Neural cell (in vitro differentiated cells): ENCODE results near the gene CRTC1. TPM values are rescaled to one million over a fixed set of nuclear protein-coding genes. Genes with fewer than 3 reads are reported as not detected.

Source experiments
- H2AFZ ChIP-seq: fragments of 200-600, 300-800 bp; sonication (generic), shearing (Covaris generic); 2 replicates; pipeline ENCODE4 v1.6.0; 2014; ENCODE audit warnings: low read depth, mild to moderate bottlenecking, antibody characterized with exemption, low read length, moderate library complexity
- H3F3A ChIP-seq: fragments of 200-600 bp; shearing (Covaris generic); 2 replicates; pipeline ENCODE4 v1.6.1; 2016; ENCODE audit warnings: mild to moderate bottlenecking, moderate library complexity, mixed read lengths, antibody characterized with exemption, low read length; ENCODE audit not compliant: insufficient read depth, poor library complexity, severe bottlenecking
- H3K27ac ChIP-seq: fragments of 200-600, 300-800 bp; sonication (generic), shearing (Covaris generic); 2 replicates; pipeline ENCODE4 v1.5.1; 2014; ENCODE audit warnings: mild to moderate bottlenecking, low read length, moderate library complexity
- H3K27me3 ChIP-seq: fragments of 300-800, 200-600 bp; sonication (generic), shearing (Covaris generic); 2 replicates; pipeline ENCODE4 v1.6.0; 2014; ENCODE audit warnings: mild to moderate bottlenecking, low read depth, low read length, moderate library complexity; ENCODE audit not compliant: insufficient read depth
- H3K36me3 ChIP-seq: fragments of 300-800, 200-600 bp; sonication (generic), shearing (Covaris generic); 2 replicates; pipeline ENCODE4 v1.5.1; 2014; ENCODE audit warnings: mild to moderate bottlenecking, antibody characterized with exemption, low read length, moderate library complexity; ENCODE audit not compliant: insufficient read depth
- H3K4me2 ChIP-seq: fragments of 300-800, 200-600 bp; sonication (generic), shearing (Covaris generic); 2 replicates; pipeline ENCODE4 v1.6.0; 2014; ENCODE audit warnings: mild to moderate bottlenecking, low read length
- H3K4me3 ChIP-seq: fragments of 300-800, 200-600 bp; sonication (generic), shearing (Covaris generic); 2 replicates; pipeline ENCODE4 v1.5.1; 2014; ENCODE audit warnings: mild to moderate bottlenecking, low read length, moderate library complexity
- H3K79me2 ChIP-seq: fragments of 200-600 bp; shearing (Covaris generic); replicated peaks from 2 replicates; pipeline ENCODE4 v1.6.0; 2014; ENCODE audit warnings: mild to moderate bottlenecking, low read length, moderate library complexity; ENCODE audit not compliant: insufficient read depth
- H3K9ac ChIP-seq: fragments of 300-800, 200-600 bp; sonication (generic), shearing (Covaris generic); 2 replicates; pipeline ENCODE4 v1.6.1; 2016; ENCODE audit warnings: mild to moderate bottlenecking, low read length, mixed read lengths
- H3K9me2 ChIP-seq: fragments of 200-600 bp; shearing (Covaris generic); 2 replicates; pipeline ENCODE4 v1.6.1; 2016; ENCODE audit warnings: mild to moderate bottlenecking, low read length, mixed read lengths; ENCODE audit not compliant: insufficient read depth
- H3K9me3 ChIP-seq: fragments of 200-600, 300-800 bp; sonication (generic), shearing (Covaris generic); 2 replicates; pipeline ENCODE4 v1.6.1; 2016; ENCODE audit warnings: mild to moderate bottlenecking, mixed run types, low read length, moderate library complexity, mixed read lengths
- H4K20me1 ChIP-seq: fragments of 200-600 bp; shearing (Covaris generic); 2 replicates; pipeline ENCODE4 v1.6.1; 2016; ENCODE audit warnings: mild to moderate bottlenecking, mixed run types; ENCODE audit not compliant: insufficient read depth
- EZH2 ChIP-seq: fragments of 200-600, 300-800 bp; shearing (Covaris generic), sonication (generic); IDR thresholded peaks from 2 replicates; pipeline ENCODE4 v1.6.1; 2014; ENCODE audit warnings: antibody characterized with exemption, low read length, borderline replicate concordance, mild to moderate bottlenecking; ENCODE audit not compliant: insufficient read depth, poor library complexity, severe bottlenecking
- MXI1 ChIP-seq: fragments of 450-650 bp; conservative IDR thresholded peaks from 2 replicates; pipeline ENCODE4 v1.6.1; 2014; ENCODE audit warnings: antibody characterized with exemption, mild to moderate bottlenecking; ENCODE audit not compliant: poor library complexity, severe bottlenecking
- POLR2AphosphoS5 ChIP-seq: IDR thresholded peaks from 2 replicates; pipeline ENCODE4 v1.6.1; 2012
- RAD21 ChIP-seq: fragments of 450-650 bp; conservative IDR thresholded peaks from 2 replicates; pipeline ENCODE4 v1.6.1; 2014; ENCODE audit warnings: antibody characterized with exemption, mild to moderate bottlenecking, moderate library complexity
- SMC3 ChIP-seq: fragments of 450-650 bp; conservative IDR thresholded peaks from 2 replicates; pipeline ENCODE4 v1.6.1; 2014; ENCODE audit warnings: antibody characterized with exemption, mild to moderate bottlenecking, moderate library complexity; ENCODE audit not compliant: poor library complexity
- TAF1 ChIP-seq: IDR thresholded peaks from 2 replicates; pipeline ENCODE4 v1.6.1; 2012; ENCODE audit warnings: low read depth
- polyA plus RNA-seq: library from polyadenylated mRNA; depleted of rRNA; stranded (reverse); fragments of >200 nt; gene quantifications from 2 replicates; pipeline ENCODE4 v1.2.3, GENCODE V29; 2014
- TF ChIP-seq, protein P1 (sequence below): fragments of 450-650 bp; IDR thresholded peaks from 2 replicates; pipeline ENCODE4 v1.5.1; 2014; ENCODE audit warnings: antibody characterized with exemption, mild to moderate bottlenecking, moderate library complexity; ENCODE audit not compliant: poor library complexity, severe bottlenecking
- TF ChIP-seq, protein P2 (sequence below): IDR thresholded peaks from 2 replicates; pipeline ENCODE4 v1.6.1; 2012; ENCODE audit warnings: borderline replicate concordance

CRTC1 gene
- polyA plus RNA-seq, 1 donor from 2014 or later = 10.4 TPM

DNA sequence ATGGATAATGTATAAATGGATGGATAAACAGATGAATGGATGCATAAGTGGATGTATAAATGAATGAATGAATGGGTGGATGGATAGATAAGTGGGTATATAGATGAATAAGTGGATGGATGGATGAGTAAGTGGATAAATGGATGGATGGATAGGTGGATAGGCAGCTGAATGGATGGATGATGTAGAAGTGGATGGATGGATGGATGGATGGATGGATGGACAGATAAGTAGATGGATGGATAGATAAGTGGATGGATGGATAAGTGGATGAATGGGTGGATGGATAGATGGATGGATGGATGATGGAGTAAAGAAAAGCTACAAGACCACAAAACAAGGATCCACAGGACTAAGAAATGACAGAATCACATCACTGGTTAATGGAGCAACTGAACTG, 116.6 kb downstream of the CRTC1 start:
- TF ChIP-seq EZH2 (no peak), TAF1 (no peak), SMC3 (no peak)
- TF ChIP-seq, protein P1, sequence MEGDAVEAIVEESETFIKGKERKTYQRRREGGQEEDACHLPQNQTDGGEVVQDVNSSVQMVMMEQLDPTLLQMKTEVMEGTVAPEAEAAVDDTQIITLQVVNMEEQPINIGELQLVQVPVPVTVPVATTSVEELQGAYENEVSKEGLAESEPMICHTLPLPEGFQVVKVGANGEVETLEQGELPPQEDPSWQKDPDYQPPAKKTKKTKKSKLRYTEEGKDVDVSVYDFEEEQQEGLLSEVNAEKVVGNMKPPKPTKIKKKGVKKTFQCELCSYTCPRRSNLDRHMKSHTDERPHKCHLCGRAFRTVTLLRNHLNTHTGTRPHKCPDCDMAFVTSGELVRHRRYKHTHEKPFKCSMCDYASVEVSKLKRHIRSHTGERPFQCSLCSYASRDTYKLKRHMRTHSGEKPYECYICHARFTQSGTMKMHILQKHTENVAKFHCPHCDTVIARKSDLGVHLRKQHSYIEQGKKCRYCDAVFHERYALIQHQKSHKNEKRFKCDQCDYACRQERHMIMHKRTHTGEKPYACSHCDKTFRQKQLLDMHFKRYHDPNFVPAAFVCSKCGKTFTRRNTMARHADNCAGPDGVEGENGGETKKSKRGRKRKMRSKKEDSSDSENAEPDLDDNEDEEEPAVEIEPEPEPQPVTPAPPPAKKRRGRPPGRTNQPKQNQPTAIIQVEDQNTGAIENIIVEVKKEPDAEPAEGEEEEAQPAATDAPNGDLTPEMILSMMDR = no peak
- TF ChIP-seq, protein P2, sequence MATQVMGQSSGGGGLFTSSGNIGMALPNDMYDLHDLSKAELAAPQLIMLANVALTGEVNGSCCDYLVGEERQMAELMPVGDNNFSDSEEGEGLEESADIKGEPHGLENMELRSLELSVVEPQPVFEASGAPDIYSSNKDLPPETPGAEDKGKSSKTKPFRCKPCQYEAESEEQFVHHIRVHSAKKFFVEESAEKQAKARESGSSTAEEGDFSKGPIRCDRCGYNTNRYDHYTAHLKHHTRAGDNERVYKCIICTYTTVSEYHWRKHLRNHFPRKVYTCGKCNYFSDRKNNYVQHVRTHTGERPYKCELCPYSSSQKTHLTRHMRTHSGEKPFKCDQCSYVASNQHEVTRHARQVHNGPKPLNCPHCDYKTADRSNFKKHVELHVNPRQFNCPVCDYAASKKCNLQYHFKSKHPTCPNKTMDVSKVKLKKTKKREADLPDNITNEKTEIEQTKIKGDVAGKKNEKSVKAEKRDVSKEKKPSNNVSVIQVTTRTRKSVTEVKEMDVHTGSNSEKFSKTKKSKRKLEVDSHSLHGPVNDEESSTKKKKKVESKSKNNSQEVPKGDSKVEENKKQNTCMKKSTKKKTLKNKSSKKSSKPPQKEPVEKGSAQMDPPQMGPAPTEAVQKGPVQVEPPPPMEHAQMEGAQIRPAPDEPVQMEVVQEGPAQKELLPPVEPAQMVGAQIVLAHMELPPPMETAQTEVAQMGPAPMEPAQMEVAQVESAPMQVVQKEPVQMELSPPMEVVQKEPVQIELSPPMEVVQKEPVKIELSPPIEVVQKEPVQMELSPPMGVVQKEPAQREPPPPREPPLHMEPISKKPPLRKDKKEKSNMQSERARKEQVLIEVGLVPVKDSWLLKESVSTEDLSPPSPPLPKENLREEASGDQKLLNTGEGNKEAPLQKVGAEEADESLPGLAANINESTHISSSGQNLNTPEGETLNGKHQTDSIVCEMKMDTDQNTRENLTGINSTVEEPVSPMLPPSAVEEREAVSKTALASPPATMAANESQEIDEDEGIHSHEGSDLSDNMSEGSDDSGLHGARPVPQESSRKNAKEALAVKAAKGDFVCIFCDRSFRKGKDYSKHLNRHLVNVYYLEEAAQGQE = no peak
- Histone ChIP-seq H3K27ac (no peak overlapping the region), H3K4me2 (no peak overlapping the region), H3K27me3 (peaks cover 10% of the 10 kb centered on the region), H4K20me1 (no peaks in the 10 kb centered on the region), H3K9me2 (no peaks in the 10 kb centered on the region), H3K9me3 (no peaks in the 10 kb centered on the region), H3F3A (no peaks in the 10 kb centered on the region), H3K4me3 (no peak overlapping the region), H3K9ac (no peak overlapping the region), H3K36me3 (no peaks in the 10 kb centered on the region), H3K79me2 (no peaks in the 10 kb centered on the region), H2AFZ (no peak overlapping the region)

DNA sequence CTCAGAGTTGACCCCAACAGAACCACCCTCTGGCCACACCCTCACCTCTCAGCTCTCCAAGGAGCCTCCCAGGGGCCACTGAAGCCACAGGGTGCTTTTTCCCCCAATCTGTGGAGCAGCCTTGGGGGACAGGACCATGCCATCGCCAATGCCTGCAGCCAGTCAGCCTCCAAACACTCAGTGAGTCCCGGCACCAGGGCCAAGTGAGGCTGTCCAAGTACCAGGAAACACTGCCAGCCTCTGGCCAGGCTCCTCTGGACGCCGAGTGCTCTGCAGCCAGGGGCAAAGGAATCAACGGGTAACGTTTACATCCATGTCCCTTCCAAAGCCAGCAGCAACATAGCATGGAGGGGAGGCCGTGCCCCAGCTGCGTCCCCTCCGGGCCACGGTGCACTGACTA, 117.2 kb downstream of the CRTC1 start:
- no peak overlapping the region for H3K9ac ChIP-seq
- H3K9me2 ChIP-seq = no peaks in the 10 kb centered on the region
- H3K36me3 ChIP-seq = no peaks in the 10 kb centered on the region
- no peaks in the 10 kb centered on the region for H3K9me3 ChIP-seq
- H4K20me1 ChIP-seq = no peaks in the 10 kb centered on the region
- no peak overlapping the region for H3K27ac ChIP-seq
- H3K4me3 ChIP-seq = no peak overlapping the region
- H2AFZ ChIP-seq = no peak overlapping the region
- TF ChIP-seq POLR2AphosphoS5 (no peak), MXI1 (no peak), TAF1 (no peak), RAD21 (no peak), EZH2 (no peak)
- TF ChIP-seq, protein P2 = no peak
- no peaks in the 10 kb centered on the region for H3F3A ChIP-seq
- peaks cover 10% of the 10 kb centered on the region for H3K27me3 ChIP-seq
- H3K79me2 ChIP-seq = no peaks in the 10 kb centered on the region
- no peak overlapping the region for H3K4me2 ChIP-seq
